Keratinocyte (primary cell): Measurements from ENCODE around the gene CCDC7.

Source experiments
- CTCF ChIP-seq, 3 experiments: IDR thresholded peaks in 1 of 3; conservative IDR thresholded peaks in 1 of 3; optimal IDR thresholded peaks in 1 of 3; 2 replicates in 2 of 3; 3 replicates in 1 of 3; pipeline versions ENCODE3 to v1.5.1; 2011; ENCODE audit warnings: low read length in 3 of 3, mild to moderate bottlenecking in 3 of 3, moderate library complexity in 2 of 3, control low read depth in 1 of 3, inconsistent platforms in 1 of 3; ENCODE audit not compliant: insufficient read depth in 2 of 3; ENCODE audit errors: extremely low read depth in 1 of 3
- EZH2 ChIP-seq: IDR thresholded peaks from one replicate; pipeline ENCODE4 v1.6.1; 2012; ENCODE audit warnings: inconsistent platforms, mild to moderate bottlenecking, low read length, moderate library complexity

- TF ChIP-seq CTCF (optimal IDR thresholded peaks at IDR 0.05 in 1 of 3, IDR thresholded peaks at IDR 0.05 in 1 of 3, conservative IDR thresholded peaks at IDR 0.05 in 1 of 3; ENCODE audit: extremely low read depth in 1 of 3, insufficient read depth in 2 of 3, low read length in 3 of 3) = no peak
- no peak for TF ChIP-seq EZH2
These were observed 904 bp upstream of the CCDC7 start for GRCh38 chr10:32445036-32445435.
